Stimulated activated naive CD8-positive, alpha-beta T cell treated with anti-CD3 and anti-CD28 coated beads, Interleukin-15, Interleukin-2, amounts not matched to agents 100 U/mL and 50 U/mL, for 24 hours (primary cell): ENCODE measurements around the gene NDST1.
"Not testable (repeated sequence)": the region's sequence is repeated elsewhere in the genome, so short reads cannot be mapped to it uniquely, and the experiment has no call there.

Experiments
- ATAC-seq: fragments of 150-1000 bp; cut with Tn5 transposase; one replicate; pipeline ENCODE4 v1.10.0; 2021
- DNase-seq: peaks from one replicate; pipeline ENCODE4 v3.0.0; 2021

NDST1 gene

DNA sequence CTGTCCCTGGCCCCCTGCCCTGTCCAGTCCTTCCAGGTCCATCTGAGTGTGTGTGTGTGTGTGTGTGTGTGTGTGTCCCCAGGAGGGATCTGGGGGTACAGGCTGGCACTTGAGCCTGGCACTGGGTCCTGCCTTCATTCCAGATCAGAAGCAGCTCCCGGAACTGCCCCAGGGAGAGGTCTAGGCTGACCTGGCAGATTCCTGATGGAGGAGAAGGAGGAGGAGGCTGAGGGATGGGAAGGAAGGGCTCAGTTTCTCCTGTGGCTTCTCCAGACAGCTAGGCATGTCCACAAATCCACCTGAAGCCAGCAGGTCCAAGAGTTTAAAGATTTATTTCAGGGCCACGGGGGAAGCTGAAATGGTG lies 328 bp downstream of the NDST1 start:
- ATAC-seq, result no peak
- no peak for DNase-seq

DNA sequence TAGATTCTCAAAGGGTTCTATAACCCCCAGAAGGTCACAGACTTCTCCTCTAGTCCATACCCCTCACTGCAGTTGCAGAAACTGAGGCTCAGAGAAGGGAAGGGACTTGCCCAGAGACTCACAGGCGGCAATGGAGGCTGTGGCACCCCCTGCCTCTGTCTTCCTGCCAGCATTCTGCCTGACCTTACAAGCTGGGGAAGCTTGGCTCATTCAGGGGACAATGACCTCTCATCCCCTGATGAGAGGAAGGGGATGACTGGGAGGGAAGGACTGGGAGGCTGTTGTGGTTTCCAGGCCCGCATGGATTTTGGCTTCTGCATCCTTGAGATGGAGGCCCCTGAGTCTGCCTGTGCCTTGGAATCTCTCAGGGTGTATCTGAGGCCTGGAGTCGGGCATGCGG lies 897 bp downstream of the NDST1 start:
- ATAC-seq (no peak), DNase-seq (no peak)

DNA sequence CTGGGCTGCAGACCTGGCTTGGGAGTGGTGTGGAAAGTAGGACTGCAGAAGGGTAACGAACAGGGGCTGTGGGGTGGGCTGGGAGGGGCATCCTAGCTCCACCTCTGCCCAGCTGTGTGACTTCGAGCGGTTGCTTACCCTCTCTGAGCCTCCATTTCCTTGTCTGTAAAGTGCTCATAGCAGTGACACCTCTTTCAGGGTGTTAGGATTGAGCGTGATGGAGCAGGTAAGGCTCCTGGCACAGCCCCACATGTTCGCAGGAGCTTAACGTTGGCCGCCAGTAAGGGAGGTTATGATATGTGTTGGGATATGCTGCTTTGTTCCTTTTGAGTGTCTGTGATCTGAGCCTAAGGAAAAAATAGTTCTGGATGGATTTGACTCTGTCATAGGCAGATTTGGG lies 2.1 kb downstream of the NDST1 start:
- no peak for ATAC-seq
- DNase-seq, result no peak

DNA sequence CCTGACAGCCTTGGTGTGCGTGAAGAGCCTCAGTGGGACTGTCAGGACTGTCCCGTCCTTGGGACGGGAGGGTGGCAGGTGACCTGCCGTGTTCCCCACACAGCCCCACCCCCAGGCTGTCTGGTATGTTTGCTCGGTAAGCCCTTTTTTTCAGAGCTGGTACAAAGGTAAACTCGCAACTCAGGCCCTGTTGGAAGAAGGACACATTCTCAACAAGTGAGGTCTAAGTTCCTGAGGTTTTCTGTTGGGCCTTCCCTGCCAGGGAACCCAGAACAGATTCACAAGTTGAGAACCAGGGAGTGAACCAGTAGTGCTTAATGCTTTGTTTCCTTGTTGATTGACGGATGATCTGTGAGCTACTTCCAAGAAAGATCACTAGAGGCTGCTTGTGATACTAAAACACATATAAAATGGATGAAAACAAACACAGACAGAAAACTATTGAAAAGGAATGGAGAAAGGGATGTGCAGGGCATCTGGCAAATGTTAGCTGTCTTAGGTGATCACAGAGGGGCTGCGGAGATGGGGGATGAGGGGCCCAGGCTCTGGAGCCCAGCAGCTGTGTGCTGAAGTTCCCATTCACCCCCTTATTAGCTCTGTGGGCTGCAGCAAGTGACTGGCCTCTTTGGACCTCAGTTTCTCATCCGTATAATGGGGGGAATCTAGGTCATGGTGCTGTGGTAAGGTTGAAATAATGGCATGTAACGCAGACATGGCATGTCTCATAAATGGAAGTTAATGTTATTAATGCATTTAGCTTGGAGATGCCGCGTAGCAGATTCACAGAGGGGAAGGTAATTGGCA lies 2.7 kb downstream of the NDST1 start:
- DNase-seq (no peak), ATAC-seq (no peak)

DNA sequence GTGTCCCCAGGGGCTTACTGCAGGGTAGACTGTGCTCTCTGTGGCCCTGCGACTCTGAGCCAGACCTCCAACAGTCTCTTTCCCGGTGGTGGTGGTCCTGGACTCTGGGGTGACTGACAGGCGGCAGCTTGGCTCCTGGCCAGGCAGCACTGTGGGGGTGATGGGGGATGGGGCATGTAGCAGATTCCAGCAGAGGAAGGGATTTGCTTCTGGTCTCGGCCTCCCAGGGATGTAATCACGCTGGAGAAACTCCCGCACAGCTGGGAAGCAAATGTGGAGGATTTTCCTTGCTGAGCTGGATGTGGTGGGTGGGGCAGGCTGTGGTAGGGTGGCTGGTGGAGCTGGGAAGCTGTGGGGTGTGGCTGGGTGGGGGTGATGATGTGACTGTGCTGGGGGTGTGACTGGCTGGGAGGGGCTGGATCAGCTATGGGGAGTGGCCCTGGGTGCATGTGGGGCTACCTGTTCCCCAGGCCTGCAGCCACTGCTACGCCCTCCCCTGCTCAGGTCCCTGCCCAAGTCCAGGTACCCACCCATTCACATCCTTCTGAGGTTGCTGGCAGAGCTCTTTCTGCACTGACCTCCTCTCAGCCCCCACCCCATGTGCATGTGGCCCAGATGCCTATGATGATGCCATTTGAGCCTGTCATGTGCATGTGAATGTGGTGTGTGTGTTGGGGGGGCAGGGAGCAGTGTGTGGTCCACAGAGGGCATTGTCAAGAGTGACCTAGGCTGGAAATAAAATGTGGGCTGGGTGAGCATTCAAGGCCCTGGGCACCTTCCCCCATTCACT lies 3.8 kb downstream of the NDST1 start:
- DNase-seq (no peak), ATAC-seq (no peak)

DNA sequence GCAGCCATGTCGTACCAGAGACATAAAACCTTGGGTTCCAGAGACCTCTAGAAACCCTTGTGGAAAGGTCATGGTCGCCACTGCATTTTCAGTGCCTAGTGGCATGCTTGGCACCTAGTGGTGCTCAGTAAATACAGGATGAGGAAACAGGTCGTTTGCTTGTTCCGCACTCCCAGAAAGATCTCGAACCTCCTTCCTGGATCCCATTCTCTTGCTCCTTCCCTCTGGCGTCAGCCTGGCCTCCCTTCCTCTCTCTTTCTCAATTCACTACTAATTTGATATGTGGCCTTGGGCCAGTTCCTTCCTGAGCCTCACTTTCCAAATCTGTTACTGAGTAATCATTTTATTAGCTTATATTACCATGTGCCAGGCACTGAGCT lies 4.4 kb downstream of the NDST1 start:
- ATAC-seq (no peak), DNase-seq (no peak)

DNA sequence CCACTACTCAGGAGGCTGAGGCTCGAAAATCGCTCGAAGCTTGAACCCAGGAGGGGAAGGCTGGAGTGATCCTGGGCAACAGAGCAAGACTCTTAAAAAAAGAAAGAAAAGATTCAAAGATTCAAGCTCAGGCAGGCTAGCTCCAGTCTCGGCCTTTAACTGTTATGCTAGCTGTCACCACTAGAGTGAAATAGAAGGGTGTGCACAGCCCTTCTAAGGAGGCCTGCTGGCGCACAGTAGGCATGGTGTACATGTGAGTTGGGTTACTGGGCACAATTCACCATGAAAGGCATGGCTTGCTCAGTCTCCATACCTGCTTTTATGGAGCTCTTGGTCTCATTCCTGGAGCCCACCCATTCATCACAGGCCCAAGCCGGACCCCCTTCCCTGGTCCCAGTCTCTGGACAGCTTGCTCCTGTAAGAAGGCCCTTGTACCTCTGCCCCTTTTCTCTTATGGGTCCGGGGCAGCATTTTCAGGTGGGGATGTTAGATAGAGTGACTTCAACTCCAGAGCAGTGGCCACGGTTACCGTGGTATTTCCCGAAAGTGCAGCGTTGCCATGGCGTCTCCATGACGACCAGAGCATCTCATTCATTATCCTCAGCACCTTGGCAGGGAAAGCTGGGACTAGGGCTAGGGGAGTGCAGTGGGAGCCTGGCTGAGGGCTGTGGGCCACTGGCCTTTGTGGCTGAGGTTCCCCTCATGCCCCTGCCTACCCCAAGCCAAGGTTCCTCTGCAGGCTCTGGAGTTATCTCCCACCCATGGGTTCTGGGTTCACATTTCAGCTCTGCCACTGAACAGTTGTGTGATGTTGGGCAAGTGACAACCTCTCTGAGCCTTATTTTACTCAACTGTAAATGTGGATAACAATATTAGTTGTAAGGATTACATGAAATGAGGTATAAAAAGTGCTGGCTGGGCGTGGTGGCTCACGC lies 5.7 kb downstream of the NDST1 start:
- ATAC-seq (no peak), DNase-seq (no peak)

DNA sequence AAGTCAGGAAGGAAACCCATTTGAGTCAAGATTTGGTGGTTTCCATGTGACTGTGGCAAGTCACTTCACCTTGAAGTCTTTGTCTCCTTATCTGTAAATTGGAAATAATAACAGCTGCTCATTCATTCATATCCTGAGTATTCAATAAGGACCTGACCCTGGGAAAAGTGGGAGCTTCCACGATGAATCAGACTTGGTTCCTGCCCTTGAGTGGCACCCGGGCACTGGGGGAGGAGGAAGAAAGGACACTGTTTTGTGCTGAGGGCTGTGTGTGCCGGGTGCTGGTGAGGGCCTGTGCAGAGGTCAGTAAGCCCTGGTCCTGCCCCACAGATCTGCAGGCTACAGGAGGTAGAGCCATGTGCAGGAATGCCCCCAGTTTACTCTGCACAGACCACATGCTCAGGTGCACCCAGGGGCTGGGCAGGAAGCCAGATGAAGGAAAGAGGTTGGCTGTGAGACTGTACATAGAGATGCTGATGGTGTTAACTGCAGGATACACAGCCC lies 6.8 kb downstream of the NDST1 start:
- ATAC-seq, result no peak
- no peak for DNase-seq

DNA sequence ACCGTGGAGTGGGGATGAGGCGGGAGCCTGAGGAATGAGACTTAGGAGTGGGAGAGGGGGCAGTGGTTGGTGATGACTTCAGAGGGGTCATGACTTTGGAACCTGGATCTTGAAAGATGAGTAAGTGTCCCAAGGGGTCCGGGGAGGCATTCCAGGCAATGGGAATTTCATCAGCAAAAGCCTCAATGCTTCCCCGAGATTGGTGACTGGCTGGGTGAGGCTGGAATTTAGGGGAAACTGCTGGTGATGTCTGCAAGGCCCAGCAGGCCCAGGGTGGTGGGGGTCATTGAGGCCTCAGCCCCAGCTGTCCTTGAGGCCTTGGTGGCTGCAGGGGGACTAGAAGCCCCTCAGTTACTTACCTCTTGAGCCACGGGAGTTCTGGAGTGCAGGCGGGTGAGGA lies 7.5 kb downstream of the NDST1 start:
- ATAC-seq (no peak), DNase-seq (no peak)

DNA sequence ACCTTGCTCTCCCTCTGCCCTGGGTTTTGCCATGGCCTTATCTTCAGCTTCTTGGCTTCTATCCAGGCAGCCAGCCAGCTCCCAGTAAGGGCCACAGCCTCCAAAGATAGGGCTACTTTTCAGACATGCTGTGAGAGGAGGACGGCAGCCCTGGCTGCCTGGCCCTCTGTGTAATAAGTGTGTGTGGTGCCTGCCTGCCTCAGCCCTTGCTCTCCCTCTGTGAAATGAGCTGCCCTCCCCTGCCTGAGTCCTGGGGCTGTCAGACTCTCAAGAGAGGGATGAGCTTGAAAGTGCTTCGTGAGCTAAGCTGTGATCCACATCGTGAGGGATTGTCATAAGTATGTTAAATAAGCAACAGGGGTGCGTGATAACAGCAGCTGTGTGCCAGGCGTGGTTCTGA lies 8.1 kb downstream of the NDST1 start:
- ATAC-seq, result no peak
- no peak for DNase-seq

DNA sequence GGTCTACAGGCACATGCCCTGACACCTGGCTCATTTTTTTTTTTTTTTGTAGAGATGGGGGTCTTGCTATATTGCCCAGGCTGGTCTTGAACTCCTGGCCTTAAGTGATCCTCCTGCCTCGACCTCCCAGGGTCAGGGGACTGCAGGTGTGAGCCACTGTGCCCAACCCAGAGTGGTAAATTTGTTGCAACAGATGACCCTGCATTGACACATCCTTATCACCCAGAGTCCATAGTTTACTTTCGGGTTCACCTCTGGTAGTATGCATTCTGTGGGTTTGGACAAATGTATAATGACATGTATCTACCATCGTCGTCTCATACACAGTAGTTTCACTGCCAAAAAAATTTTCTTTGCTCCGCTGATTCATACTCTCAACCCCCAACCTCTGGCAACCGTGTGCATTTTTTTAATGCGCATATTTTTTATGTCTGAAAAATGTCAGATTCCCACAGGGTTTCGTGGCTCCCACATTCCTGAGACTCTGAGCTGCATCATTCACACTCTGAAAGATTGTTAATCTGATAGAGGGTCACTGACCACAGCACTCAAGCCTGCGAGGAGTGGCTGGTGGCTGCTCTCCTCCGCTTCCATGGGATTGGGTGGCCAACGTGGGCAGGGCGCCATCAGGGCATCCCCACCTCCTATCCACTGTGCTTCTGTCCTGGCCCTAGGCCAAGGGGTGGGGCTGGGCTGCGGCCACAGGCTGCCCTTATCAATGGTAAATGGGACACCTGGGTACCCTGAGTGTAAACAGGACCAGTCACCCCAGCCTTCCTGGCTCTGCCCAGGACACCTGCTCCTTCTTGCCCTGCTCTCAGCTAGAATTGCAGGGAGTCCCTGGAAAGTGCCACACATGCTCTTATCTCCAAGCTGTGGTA lies 9.6 kb downstream of the NDST1 start:
- ATAC-seq, result no peak
- DNase-seq, result no peak

DNA sequence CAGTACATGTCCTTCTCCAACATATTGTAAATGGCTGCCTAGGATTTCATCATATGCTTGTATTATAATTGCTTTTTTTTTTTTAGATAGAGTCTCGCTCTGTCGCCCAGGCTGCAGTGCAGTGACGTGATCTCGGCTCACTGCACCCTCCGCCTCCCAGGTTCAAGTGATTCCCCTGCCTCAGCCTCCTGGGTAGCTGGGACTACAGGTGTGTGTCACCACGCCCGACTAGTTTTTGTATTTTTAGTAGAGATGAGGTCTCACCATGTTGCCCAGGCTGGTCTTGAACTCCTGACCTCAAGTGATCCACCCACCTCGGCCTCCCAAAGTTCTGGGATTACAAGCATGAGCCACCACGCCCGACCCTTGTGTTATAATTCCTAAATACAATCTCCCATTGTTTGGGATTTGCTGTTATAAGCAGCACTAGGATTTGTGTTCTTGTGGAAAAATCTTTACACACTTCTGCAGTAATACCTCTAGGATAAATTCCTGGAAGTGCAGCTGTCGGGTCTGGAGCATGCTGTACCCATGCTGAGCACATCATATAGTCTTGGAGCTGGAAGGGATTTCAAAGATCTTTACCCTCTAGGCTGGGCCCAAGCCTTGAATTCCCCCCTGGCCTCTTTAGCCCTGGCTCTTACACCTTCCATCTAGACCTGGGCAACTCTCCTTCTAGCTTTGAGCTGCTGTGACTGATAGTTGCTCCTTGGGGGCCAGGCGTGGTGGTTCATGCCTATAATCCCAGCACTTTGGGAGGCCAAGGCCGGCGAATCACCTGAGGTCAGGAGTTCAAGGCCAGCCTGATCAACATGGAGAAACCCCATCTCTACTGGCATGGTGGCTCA lies 11.0 kb downstream of the NDST1 start:
- ATAC-seq, DNase-seq: not testable (repeated sequence)

DNA sequence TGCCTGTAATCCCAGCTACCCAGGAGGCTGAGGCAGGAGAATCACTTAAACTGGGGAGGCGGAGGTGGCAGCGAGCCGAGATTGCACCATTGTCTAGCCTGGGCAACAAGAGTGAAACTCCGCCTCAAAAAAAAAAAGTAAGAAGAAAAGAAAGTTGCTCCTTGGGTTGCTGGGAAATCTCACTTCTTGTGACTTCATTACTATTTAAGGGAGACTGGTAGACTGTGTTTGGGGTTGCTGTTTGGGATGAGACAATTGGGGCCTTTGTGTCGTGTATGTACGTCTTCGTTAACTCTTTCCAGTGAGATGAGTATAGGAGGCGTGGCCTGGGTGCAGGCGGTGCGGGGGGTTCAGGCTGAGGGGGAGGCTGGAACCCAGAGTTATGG lies 11.6 kb downstream of the NDST1 start:
- no peak for DNase-seq
- no peak for ATAC-seq

DNA sequence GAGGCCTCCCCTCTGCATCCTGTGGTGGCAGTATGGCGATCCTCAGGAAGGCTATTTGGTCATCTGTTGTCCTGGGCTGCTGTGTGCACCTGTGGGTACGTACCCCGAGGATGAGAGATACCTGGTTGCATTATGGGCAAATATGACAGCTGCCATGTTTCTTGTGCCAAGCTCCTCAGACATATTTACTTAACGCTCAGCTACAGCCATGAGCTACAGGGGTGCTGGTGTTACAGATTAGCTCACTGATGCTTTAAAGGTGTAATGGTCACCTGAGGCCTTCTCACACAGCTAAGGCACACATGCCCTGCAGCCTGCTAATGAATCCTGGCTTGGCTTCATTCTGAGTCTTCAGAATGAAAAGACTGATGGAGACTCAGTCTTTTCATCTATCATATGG lies 12.0 kb downstream of the NDST1 start:
- DNase-seq (no peak), ATAC-seq (no peak)

DNA sequence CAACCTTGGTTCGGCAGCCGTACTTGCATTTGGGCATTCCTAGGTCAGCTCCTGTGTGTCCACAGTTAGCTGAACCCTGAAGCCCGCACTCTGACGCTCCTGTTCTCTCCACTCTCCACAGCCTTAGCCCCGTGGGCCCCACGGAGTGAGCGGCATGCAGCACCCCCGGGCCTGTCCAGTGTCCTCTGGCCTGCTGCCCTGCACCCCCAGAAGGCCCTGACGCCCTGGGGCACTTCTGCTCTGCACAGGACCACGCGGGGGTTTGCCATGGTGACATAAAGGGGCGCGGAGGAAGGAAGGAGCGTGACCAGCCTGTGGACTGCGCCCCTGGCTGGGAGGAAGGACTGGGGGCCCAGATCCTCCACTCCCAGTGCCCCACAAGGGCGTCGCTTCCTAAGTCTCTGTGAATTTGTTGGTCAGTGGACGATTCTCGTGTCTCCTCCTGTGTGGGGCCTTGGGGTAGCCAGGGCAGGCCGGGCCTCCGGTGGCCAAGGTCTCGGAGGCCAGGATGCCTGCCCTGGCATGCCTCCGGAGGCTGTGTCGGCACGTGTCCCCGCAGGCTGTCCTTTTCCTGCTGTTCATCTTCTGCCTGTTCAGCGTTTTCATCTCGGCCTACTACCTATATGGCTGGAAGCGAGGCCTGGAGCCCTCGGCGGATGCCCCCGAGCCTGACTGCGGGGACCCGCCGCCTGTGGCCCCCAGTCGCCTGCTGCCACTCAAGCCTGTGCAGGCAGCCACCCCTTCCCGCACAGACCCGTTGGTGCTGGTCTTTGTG lies 13.0 kb downstream of the NDST1 start:
- ATAC-seq, result no peak
- no peak for DNase-seq

DNA sequence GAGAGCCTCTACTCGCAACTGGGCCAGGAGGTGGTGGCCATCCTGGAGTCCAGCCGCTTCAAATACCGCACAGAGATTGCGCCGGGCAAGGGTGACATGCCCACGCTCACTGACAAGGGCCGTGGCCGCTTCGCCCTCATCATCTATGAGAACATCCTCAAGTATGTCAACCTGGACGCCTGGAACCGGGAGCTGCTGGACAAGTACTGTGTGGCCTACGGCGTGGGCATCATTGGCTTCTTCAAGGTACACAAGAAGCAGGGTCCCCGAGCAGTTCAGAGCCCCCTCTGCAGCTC lies 13.5 kb downstream of the NDST1 start:
- ATAC-seq, result no peak
- no peak for DNase-seq

DNA sequence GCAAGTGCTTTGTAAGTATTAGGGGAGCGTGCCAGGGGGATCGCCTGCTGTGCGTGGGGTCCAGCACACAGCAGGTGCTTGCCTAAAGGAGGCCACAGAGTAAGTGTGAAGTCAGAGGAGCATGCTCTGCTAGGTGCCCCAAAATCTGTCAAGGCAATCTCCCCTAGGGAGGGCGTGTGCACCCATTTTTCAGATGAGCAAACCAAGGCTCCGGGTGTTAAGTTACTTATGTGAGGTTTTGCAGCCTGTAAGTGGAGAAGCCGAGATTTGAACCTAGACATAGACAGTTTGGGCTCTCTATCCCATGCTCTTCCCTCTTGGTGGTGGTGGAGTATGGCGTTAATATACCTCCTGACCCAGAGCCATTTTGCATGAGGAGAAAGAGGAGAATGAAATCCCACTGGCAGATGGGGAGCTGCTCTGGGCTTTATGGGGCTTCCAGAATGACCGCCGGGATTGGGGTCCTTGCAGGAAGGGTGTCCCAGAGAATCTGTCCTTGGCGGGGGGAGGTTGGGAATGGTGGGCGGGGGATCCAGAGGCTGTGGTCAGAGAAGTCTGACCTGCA lies 14.1 kb downstream of the NDST1 start:
- ATAC-seq (no peak), DNase-seq (no peak)

DNA sequence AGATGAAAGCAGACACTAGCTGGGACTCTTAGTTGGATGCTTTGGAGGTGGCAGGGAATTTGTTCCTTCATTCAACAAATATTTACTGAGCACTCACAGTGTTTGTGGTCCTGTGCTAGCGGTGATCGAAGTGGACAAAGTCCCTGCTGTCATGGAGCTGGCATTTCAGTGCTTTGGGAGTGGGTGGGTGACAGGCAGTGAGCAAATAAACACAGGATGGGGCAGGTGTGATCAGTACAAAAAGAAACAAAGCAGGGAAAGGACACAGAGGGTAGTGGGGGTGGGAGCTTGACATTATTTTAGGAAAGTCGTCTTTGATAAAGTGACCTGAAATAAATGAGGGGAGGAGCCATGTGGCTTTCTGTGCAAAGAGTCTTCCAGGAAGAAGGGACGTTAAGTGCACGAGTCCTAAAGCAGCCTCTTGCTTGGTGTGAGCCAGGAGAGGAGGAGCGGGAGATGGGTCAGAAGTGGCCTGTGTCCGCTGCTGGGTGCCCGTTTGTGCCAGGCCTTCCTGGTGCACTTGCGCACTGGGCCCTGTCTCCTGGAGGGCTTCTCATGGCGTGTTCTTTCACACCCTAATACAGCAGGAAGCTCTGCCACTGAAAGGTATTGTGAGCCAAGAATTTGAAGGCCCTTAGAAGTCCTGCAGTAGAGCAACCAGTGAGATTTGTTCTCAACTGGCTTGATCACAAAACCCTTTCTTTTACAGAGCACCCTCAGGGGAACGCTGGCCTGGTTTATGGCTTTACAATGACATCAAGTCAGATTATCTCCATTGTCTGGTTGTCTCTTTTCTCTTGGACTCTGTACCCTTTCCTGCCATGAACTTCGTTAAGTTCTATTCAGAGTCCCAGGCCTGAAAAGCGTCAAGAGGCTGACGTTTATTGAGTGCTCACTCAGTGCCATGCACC lies 14.8 kb downstream of the NDST1 start:
- no peak for ATAC-seq

More for the DNA sequence above, 14.8 kb downstream of the NDST1 start:
- DNase-seq, result no peak
